Osteoblast (primary cell): ENCODE data around the gene MINK1. TPM values are rescaled to one million over a fixed set of nuclear protein-coding genes. Genes with fewer than 3 reads are reported as not detected.

Source experiments
- DNase-seq: peaks from one replicate; pipeline ENCODE4 v3.0.0; 2011; ENCODE audit warnings: low spot score, mixed read lengths; ENCODE audit not compliant: insufficient read length; ENCODE audit errors: missing footprints
- H2AFZ ChIP-seq: 2 replicates; pipeline ENCODE4 v1.6.0; 2011; ENCODE audit warnings: mild to moderate bottlenecking, low read length
- H3K27ac ChIP-seq: 2 replicates; pipeline ENCODE4 v1.5.1; 2011; ENCODE audit warnings: mild to moderate bottlenecking, low read depth, low read length, moderate library complexity
- H3K27me3 ChIP-seq: 2 replicates; pipeline ENCODE4 v1.6.0; 2012; ENCODE audit warnings: mild to moderate bottlenecking, control low read depth, inconsistent platforms, low read length, moderate library complexity; ENCODE audit not compliant: insufficient read depth
- H3K36me3 ChIP-seq: 2 replicates; pipeline ENCODE4 v1.5.1; 2011; ENCODE audit warnings: mild to moderate bottlenecking, low read length, control low read depth, moderate library complexity; ENCODE audit not compliant: insufficient read depth
- H3K4me1 ChIP-seq: 2 replicates; pipeline ENCODE4 v1.5.1; 2011; ENCODE audit warnings: mild to moderate bottlenecking, low read length, control low read depth, moderate library complexity; ENCODE audit not compliant: insufficient read depth
- H3K4me2 ChIP-seq: 2 replicates; pipeline ENCODE4 v1.6.0; 2011; ENCODE audit warnings: mild to moderate bottlenecking, low read length; ENCODE audit not compliant: insufficient read depth
- H3K4me3 ChIP-seq: fragments of 200-600 bp; sonication (generic); 3 replicates; pipeline ENCODE4 v1.5.1; 2012; ENCODE audit warnings: mild to moderate bottlenecking, low read length, inconsistent platforms; ENCODE audit not compliant: insufficient read depth
- H3K79me2 ChIP-seq: 2 replicates; pipeline ENCODE4 v1.6.0; 2012; ENCODE audit warnings: mild to moderate bottlenecking, low read length, control low read depth, inconsistent platforms; ENCODE audit not compliant: insufficient read depth
- H3K9me3 ChIP-seq: 2 replicates; pipeline ENCODE4 v1.5.1; 2011; ENCODE audit warnings: low read depth, low read length, control low read depth
- H4K20me1 ChIP-seq: 2 replicates; pipeline ENCODE4 v1.6.0; 2012; ENCODE audit warnings: mild to moderate bottlenecking, low read length, control low read depth; ENCODE audit not compliant: insufficient read depth
- CTCF ChIP-seq: IDR thresholded peaks from 2 replicates; pipeline ENCODE4 v1.5.1; 2011; ENCODE audit warnings: mild to moderate bottlenecking, low read depth, low read length, moderate library complexity; ENCODE audit errors: extremely low read depth
- total RNA-seq: library from RNA; depleted of rRNA; stranded (reverse); fragments of >200 nt; gene quantifications from 2 replicates; pipeline ENCODE4 v1.2.3, GENCODE V29; 2012

Gene MINK1
- 34.4 and 35.9 TPM in 2 replicates for total RNA-seq

DNA sequence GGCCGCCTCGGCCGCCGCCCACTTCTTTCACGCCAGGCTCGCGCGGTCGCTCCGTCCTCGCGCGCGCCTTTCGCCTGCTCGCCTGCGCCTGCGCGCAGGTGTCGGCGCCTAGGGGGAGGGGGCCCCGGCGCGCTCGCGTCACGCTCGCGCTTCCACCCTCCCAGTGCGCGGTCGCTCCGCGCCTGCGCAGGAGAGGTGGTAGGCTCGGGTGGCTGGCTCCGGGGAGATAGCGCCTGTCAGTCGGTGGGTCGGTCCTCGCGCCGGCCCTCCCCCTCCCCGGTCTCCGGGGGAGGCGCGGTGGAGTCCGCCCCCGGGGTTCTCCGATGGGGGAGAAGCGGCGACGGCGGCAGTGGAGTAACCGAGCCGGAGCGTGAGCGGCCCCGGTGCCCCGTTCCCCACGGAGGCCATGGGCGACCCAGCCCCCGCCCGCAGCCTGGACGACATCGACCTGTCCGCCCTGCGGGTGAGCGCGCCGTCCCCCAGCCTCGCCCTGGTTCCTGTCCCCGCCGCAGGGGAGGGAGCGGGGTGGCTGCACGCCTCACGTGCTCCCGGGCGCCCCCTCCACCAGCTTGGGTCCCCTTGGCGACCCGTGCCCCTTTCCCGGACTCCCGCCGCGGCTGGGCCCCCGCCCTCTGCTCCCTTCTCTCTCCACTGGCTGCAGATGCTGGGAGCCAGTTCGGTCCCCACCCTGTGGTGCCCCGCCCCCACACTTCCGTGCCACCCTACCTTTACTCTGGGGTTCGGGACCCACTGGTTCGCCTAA lies at the start of gene MINK1:
Gene MINK1 (plus strand): TSS at position 163 of the 763 bp plus-strand sequence. CDS start 244 bp downstream, at position 407.
- Histone ChIP-seq H2AFZ (peak within 1 kb of the TSS; percentile 87), H4K20me1 (peaks cover 32% of the 10 kb centered on the region), H3K4me1 (peaks cover 11% of the 10 kb centered on the region), H3K36me3 (peaks cover 2% of the 10 kb centered on the region), H3K4me2 (peak within 1 kb of the TSS; percentile 100), H3K27me3 (no peaks in the 10 kb centered on the region), H3K4me3 (peak within 1 kb of the TSS; percentile 93), H3K9me3 (no peaks in the 10 kb centered on the region), H3K79me2 (peaks cover 51% of the 10 kb centered on the region), H3K27ac (peak within 1 kb of the TSS; percentile 85)
- no peak for TF ChIP-seq CTCF
- DNase-seq, result peak; percentile 99

GRCh38 chr17:4785311-4786105 lies 47.6 kb upstream of the MINK1 start:
- peak overlapping the region; percentile 78 for H2AFZ ChIP-seq
- H3K4me2 ChIP-seq, result peak overlapping the region; percentile 77
- no peaks in the 10 kb centered on the region for H4K20me1 ChIP-seq
- peaks cover 32% of the 10 kb centered on the region for H3K27me3 ChIP-seq
- H3K36me3 ChIP-seq, result no peaks in the 10 kb centered on the region
- no peak overlapping the region for H3K27ac ChIP-seq
- peaks cover 28% of the 10 kb centered on the region for H3K4me1 ChIP-seq
- no peaks in the 10 kb centered on the region for H3K79me2 ChIP-seq
- H3K4me3 ChIP-seq, result peak overlapping the region; percentile 62
- H3K9me3 ChIP-seq, result no peaks in the 10 kb centered on the region
- DNase-seq, result no peak
- TF ChIP-seq CTCF, result no peak

DNA sequence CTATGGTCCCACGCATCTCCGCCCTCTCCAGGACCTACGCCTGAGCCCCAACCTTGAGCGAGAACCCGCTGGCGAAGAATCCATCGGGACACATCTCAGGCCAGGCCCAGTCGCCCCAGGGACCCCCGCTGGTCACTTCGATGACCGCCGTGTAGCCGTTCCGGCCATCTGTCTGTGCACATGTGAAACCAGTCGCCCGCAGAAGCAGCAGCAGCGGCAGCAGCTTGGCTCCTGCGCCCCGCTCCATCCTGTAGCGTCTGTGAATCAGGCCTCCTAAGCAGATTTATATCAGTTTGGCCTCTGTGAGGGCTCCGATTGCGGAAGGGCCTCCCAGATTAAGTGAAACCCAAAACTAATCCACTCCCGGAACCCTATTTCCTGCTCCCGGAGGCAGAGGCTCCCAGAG lies 47.0 kb upstream of the MINK1 start, which contains the start of gene VMO1:
Gene VMO1 (minus strand): TSS at position 259 of the 406 bp plus-strand sequence. CDS start 12 bp downstream, at position 247.
- H2AFZ ChIP-seq, result peak within 1 kb of the TSS; percentile 78
- TF ChIP-seq CTCF, result no peak
- peak within 1 kb of the TSS; percentile 77 for H3K4me2 ChIP-seq
- H4K20me1 ChIP-seq, result no peaks in the 10 kb centered on the region
- peak within 1 kb of the TSS; percentile 64 for H3K4me3 ChIP-seq
- DNase-seq, result peak; percentile 93
- H3K4me1 ChIP-seq, result peaks cover 30% of the 10 kb centered on the region
- no peaks in the 10 kb centered on the region for H3K36me3 ChIP-seq
- H3K79me2 ChIP-seq, result no peaks in the 10 kb centered on the region
- peaks cover 31% of the 10 kb centered on the region for H3K27me3 ChIP-seq
- no peak within 1 kb of the TSS for H3K27ac ChIP-seq
- no peaks in the 10 kb centered on the region for H3K9me3 ChIP-seq

GRCh38 chr17:4786516-4786915 lies 46.6 kb upstream of the MINK1 start:
- DNase-seq, result peak; percentile 82
- H3K4me2 ChIP-seq, result peak overlapping the region; percentile 77
- H4K20me1 ChIP-seq, result no peaks in the 10 kb centered on the region
- peaks cover 31% of the 10 kb centered on the region for H3K27me3 ChIP-seq
- no peaks in the 10 kb centered on the region for H3K79me2 ChIP-seq
- no peaks in the 10 kb centered on the region for H3K9me3 ChIP-seq
- H3K4me1 ChIP-seq, result peaks cover 30% of the 10 kb centered on the region
- H3K36me3 ChIP-seq, result no peaks in the 10 kb centered on the region
- no peak overlapping the region for H3K27ac ChIP-seq
- no peak for TF ChIP-seq CTCF
- H3K4me3 ChIP-seq, result peak overlapping the region; percentile 62
- peak overlapping the region; percentile 78 for H2AFZ ChIP-seq
